GM12878 (cell line): ENCODE data around the gene ITGA11. TPM values are rescaled to one million over a fixed set of nuclear protein-coding genes. Genes with fewer than 3 reads are reported as not detected.

Experiments used
- ATAC-seq: fragments of 200-7000 bp; cut with Tn5 transposase; 3 replicates; pipeline ENCODE4 v1.9.1; 2020; ENCODE audit warnings: mild to moderate bottlenecking, moderate library complexity
- BruUV-seq: library from RNA; stranded (reverse); fragments of 400-500 nt; replicated peaks from 2 replicates; lab custom pipeline; 2021; lab: Mats Ljungman, UMichigan
- CTCF ChIA-PET: fragments of 300-600 bp; sonication (Branson Sonifier 250); formaldehyde crosslinking; extraction: SDS; loops from one replicate; lab custom pipeline; 2021; ENCODE audit warnings: inconsistent platforms; lab: Yijun Ruan, JAX
- POLR2A ChIA-PET: fragments of 350-600 bp; formaldehyde crosslinking; extraction: SDS; loops from one replicate; lab custom pipeline; 2021; ENCODE audit warnings: inconsistent platforms; lab: Charles Lee
- RAD21 ChIA-PET: fragments of 300-600 bp; sonication (Branson Sonifier 250); formaldehyde crosslinking; loops from one replicate; lab custom pipeline; 2023; ENCODE audit warnings: antibody characterized with exemption; ENCODE audit not compliant: unreplicated experiment; lab: Charles Lee
- SMC1A ChIA-PET: fragments of 300-600 bp; sonication (Branson Sonifier 250); formaldehyde crosslinking; loops from one replicate; lab custom pipeline; 2023; ENCODE audit not compliant: unreplicated experiment, uncharacterized antibody; lab: Charles Lee
- DNase-seq: peaks from one replicate; pipeline ENCODE4 v3.0.0-alpha.2; 2011; ENCODE audit warnings: low read depth, low spot score
- FAIRE-seq: peaks from 3 replicates; lab custom pipeline; 2011; peaks lifted over from hg19 to GRCh38; lab: Jason Lieb, UNC
- H2AFZ ChIP-seq: 2 replicates; pipeline ENCODE4 v1.6.0; 2011; ENCODE audit warnings: low read depth, low read length, control low read depth; ENCODE audit not compliant: control insufficient read depth
- H3K27ac ChIP-seq: 2 replicates; pipeline ENCODE4 v1.5.1; 2011; ENCODE audit warnings: control low read depth; ENCODE audit not compliant: control insufficient read depth, insufficient read depth
- H3K27me3 ChIP-seq, 2 experiments: replicated peaks in 1 of 2; 2 replicates each; pipeline versions ENCODE4 v1.6.0 to v1.6.1; 2011; ENCODE audit warnings: low read length in 1 of 2; ENCODE audit not compliant: control insufficient read depth in 2 of 2, insufficient read depth in 2 of 2
- H3K36me3 ChIP-seq, 2 experiments: 2 replicates each; pipeline ENCODE4 v1.5.1; 2011; ENCODE audit warnings: low read length in 1 of 2; ENCODE audit not compliant: control insufficient read depth in 2 of 2, insufficient read depth in 2 of 2
- H3K4me1 ChIP-seq: 2 replicates; pipeline ENCODE4 v1.6.1; 2011; ENCODE audit warnings: mild to moderate bottlenecking, low read length, moderate library complexity, mixed read lengths; ENCODE audit not compliant: control insufficient read depth, insufficient read depth
- H3K4me2 ChIP-seq: 2 replicates; pipeline ENCODE4 v1.6.0; 2011; ENCODE audit warnings: control low read depth; ENCODE audit not compliant: control insufficient read depth, insufficient read depth
- H3K4me3 ChIP-seq: fragments of 200-600 bp; sonication (generic); 2 replicates; pipeline ENCODE4 v1.5.1; 2016
- H3K79me2 ChIP-seq: 2 replicates; pipeline ENCODE4 v1.6.0; 2011; ENCODE audit warnings: low read length; ENCODE audit not compliant: control insufficient read depth, insufficient read depth
- H3K9ac ChIP-seq: 2 replicates; pipeline ENCODE4 v1.8.0; 2011; ENCODE audit warnings: low read length, control low read depth, mixed read lengths; ENCODE audit not compliant: control insufficient read depth, insufficient read depth
- H3K9me3 ChIP-seq: replicated peaks from 3 replicates; pipeline ENCODE4 v1.5.1; 2011; ENCODE audit warnings: mild to moderate bottlenecking, low read length; ENCODE audit not compliant: control insufficient read depth, insufficient read depth
- H4K20me1 ChIP-seq: 2 replicates; pipeline ENCODE4 v1.6.0; 2011; ENCODE audit not compliant: control insufficient read depth, insufficient read depth
- IRF4 ChIP-seq: IDR thresholded peaks from 2 replicates; pipeline ENCODE4 v1.6.1; 2011; ENCODE audit warnings: low read depth, low read length
- NR2C2 ChIP-seq: IDR thresholded peaks from 2 replicates; pipeline ENCODE4 v1.6.1; 2011; ENCODE audit warnings: borderline replicate concordance, low read depth; ENCODE audit not compliant: control insufficient read depth, insufficient read length
- POLR2AphosphoS5 ChIP-seq: IDR thresholded peaks from 2 replicates; pipeline ENCODE4 v1.6.1; 2011; ENCODE audit warnings: mild to moderate bottlenecking, low read length, inconsistent platforms
- RCOR1 ChIP-seq: conservative IDR thresholded peaks from 2 replicates; pipeline ENCODE4 v1.6.1; 2012; ENCODE audit warnings: low read depth, low read length, improper control_type of control experiment
- SIN3A ChIP-seq: IDR thresholded peaks from 2 replicates; pipeline ENCODE4 v1.6.1; 2012; ENCODE audit warnings: low read depth, low read length, improper control_type of control experiment
- SMAD1 ChIP-seq: fragments of 450-650 bp; IDR thresholded peaks from 2 replicates; pipeline ENCODE4 v1.6.1; 2018; ENCODE audit warnings: mild to moderate bottlenecking, low read depth; ENCODE audit not compliant: partially characterized antibody
- SMAD5 ChIP-seq: IDR thresholded peaks from 2 replicates; pipeline ENCODE4 v1.6.1; 2016; ENCODE audit warnings: antibody characterized with exemption, low read depth
- ZNF207 ChIP-seq: fragments of 450-650 bp; IDR thresholded peaks from 2 replicates; pipeline ENCODE4 v1.6.1; 2014; ENCODE audit warnings: antibody characterized with exemption, mild to moderate bottlenecking, borderline replicate concordance
- ZNF24 ChIP-seq: fragments of 450-650 bp; IDR thresholded peaks from 2 replicates; pipeline ENCODE4 v1.6.1; 2017; ENCODE audit warnings: antibody characterized with exemption, mild to moderate bottlenecking
- WGBS: methylation state at CpG from one replicate; pipeline ENCODE4 v1.1.6; 2016; ENCODE audit warnings: low lambda C conversion rate; ENCODE audit not compliant: insufficient replicate concordance, insufficient coverage; ENCODE audit errors: missing lambda C conversion rate; 5-methylcytosine and 5-hydroxymethylcytosine counted together
- in situ Hi-C: fragments of 300-500 bp; cut with MboI; formaldehyde crosslinking; loops from 9 replicates; pipeline ENCODE4 v1.14.3; 2018; ENCODE audit warnings: mixed read lengths
- intact Hi-C: fragments of 100-400 bp; cut with micrococcal nuclease; formaldehyde crosslinking; loops from one replicate; pipeline ENCODE4 v1.14.2; 2022; ENCODE audit not compliant: unreplicated experiment
- polyA plus RNA-seq, 11 experiments: library from polyadenylated mRNA; depleted of rRNA in 4 of 11; unstranded in 6 of 11; stranded (reverse) in 5 of 11; fragments of >200 nt; fragmentation: Nextera tagmentation in 4 of 11; fragmentation: Illumina TruSeq in 1 of 11; extraction: Ambion mirVana in 4 of 11; extraction: Trizol in 1 of 11; gene quantifications; 1 replicate in 1 of 11; 2 replicates in 10 of 11; pipeline versions ENCODE4 v1.2.1 to v1.2.3, GENCODE V29; 2011 to 2016; ENCODE audit warnings: inconsistent platforms in 2 of 11, missing spikeins in 2 of 11, low read depth in 1 of 11
- total RNA-seq, 4 experiments: library from RNA; depleted of rRNA in 3 of 4; stranded (reverse); fragments of >200 nt in 3 of 4; fragmentation: Illumina TruSeq in 1 of 4; extraction: Trizol in 1 of 4; gene quantifications; 2 replicates each; pipeline versions ENCODE4 v1.2.1 to v1.2.3, GENCODE V29; 2013 to 2021
- TF ChIP-seq, protein P1 (sequence below): fragments of 450-650 bp; IDR thresholded peaks from 2 replicates; pipeline ENCODE4 v1.6.1; 2017; ENCODE audit warnings: mild to moderate bottlenecking, moderate library complexity

The ITGA11 gene
- total and polyA plus RNA-seq, 10 of the 15 experiments (the other 5 are each of a cell fraction or from before 2014, with no cell fraction given) = under 0.01 to 0.36 (median 0.13) TPM; not detected in 1

DNA sequence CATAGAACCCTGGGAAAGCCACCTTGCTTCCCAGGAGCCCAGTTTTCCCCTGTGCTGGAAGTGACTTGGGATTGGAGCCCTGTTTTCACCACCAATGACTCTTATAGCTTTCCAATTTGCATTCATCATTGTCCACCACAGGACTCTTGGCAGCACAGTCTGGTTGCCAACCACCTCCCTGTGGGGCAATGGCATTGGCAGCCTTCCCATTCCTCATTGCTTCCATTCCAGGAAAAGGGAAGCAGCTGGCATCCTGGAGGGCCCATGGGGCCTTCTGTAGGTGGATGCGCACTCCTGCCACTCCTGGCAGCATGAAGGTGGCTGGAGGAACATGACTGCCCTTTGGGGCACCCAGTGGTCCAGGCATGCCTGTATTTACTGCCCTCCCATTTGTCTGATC, 96.7 kb downstream of the ITGA11 start (continued):
- TF ChIP-seq NR2C2 (no peak), ZNF24 (no peak)
- TF ChIP-seq, all 136 proteins: peak for 0

DNA sequence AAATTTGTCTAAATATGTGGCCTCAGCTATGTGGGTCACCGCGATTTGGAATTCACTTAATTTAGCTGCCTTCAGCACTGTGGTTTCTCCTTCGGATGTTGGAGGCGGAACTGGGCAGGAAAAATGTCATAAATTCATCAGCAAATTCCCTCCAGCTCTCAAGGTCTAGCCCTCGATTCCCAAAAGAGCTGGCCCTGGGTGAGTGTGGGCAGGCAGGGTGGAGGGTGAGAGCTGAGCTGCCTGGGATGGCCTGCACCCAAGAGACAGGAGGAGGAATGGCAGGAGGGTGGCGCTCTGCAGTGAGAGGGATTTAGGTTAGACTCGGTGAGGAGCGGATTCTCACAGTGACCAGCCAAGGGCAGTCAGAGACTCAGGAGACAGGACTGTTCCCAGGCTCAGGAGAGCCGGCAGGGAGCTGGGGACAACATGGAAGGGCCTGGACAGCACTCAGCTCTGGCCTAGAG, 97.3 kb downstream of the ITGA11 start:
- in situ Hi-C loops (no loop called here), intact Hi-C loops (no loop called here)
- FAIRE-seq = no peak
- Histone ChIP-seq H3K27me3 (peaks cover 0 to 7% of the 10 kb centered on the region in 2 experiments; a peak in 1 of 4 replicates), H3K4me3 (no peak overlapping the region), H3K4me1 (no peaks in the 10 kb centered on the region), H3K4me2 (no peak overlapping the region), H3K27ac (no peak overlapping the region), H3K79me2 (no peaks in the 10 kb centered on the region), H2AFZ (no peak overlapping the region), H3K36me3 (no peaks in the 10 kb centered on the region), H3K9ac (no peak overlapping the region), H4K20me1 (no peaks in the 10 kb centered on the region), H3K9me3 (no peaks in the 10 kb centered on the region)
- no peak for DNase-seq
- RAD21 ChIA-PET = no interaction called here
- CTCF ChIA-PET = interaction anchor here (0.6 to 1.3 kb wide), 3 partner anchors 26 to 466 kb away, joined by 3 to 6 read pairs (median 4); no protein-coding TSS in a partner anchor
- POLR2A ChIA-PET = no interaction called here
- 27% methylated on average over 9 of the region's 9 CpGs for WGBS
- SMC1A ChIA-PET = interaction anchor here (0.9 kb wide), 1 partner anchor 28 kb away, joined by 3 read pairs; no protein-coding TSS in a partner anchor
- ATAC-seq = no peak
- TF ChIP-seq IRF4 (no peak), RCOR1 (no peak), SMAD5 (no peak), POLR2AphosphoS5 (no peak), ZNF207 (no peak), SMAD1 (no peak), SIN3A (no peak), NR2C2 (no peak)
- TF ChIP-seq, protein P1, sequence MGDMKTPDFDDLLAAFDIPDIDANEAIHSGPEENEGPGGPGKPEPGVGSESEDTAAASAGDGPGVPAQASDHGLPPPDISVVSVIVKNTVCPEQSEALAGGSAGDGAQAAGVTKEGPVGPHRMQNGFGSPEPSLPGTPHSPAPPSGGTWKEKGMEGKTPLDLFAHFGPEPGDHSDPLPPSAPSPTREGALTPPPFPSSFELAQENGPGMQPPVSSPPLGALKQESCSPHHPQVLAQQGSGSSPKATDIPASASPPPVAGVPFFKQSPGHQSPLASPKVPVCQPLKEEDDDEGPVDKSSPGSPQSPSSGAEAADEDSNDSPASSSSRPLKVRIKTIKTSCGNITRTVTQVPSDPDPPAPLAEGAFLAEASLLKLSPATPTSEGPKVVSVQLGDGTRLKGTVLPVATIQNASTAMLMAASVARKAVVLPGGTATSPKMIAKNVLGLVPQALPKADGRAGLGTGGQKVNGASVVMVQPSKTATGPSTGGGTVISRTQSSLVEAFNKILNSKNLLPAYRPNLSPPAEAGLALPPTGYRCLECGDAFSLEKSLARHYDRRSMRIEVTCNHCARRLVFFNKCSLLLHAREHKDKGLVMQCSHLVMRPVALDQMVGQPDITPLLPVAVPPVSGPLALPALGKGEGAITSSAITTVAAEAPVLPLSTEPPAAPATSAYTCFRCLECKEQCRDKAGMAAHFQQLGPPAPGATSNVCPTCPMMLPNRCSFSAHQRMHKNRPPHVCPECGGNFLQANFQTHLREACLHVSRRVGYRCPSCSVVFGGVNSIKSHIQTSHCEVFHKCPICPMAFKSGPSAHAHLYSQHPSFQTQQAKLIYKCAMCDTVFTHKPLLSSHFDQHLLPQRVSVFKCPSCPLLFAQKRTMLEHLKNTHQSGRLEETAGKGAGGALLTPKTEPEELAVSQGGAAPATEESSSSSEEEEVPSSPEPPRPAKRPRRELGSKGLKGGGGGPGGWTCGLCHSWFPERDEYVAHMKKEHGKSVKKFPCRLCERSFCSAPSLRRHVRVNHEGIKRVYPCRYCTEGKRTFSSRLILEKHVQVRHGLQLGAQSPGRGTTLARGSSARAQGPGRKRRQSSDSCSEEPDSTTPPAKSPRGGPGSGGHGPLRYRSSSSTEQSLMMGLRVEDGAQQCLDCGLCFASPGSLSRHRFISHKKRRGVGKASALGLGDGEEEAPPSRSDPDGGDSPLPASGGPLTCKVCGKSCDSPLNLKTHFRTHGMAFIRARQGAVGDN = no peak
- no TSS peak for BruUV-seq
